PC-3 (cell line): ENCODE measurements around the gene TCEAL1.

ENCODE experiments used
- CTCF ChIP-seq: fragments of 300-600 bp; sonication (generic); conservative IDR thresholded peaks from 2 replicates; pipeline ENCODE4 v1.5.1; 2017; ENCODE audit warnings: antibody characterized with exemption, low read depth, mild to moderate bottlenecking, low read length
- EZH2phosphoT487 ChIP-seq: fragments of 300-600 bp; sonication (generic); IDR thresholded peaks from 2 replicates; pipeline ENCODE4 v1.6.1; 2018; ENCODE audit warnings: mild to moderate bottlenecking, antibody characterized with exemption, low read length, borderline replicate concordance

GRCh38 chrX:103635436-103635835 lies 6.7 kb downstream of the TCEAL1 start:
- TF ChIP-seq EZH2phosphoT487 = no peak
- no peak for TF ChIP-seq CTCF
